Effector memory CD8-positive, alpha-beta T cell (primary cell): ENCODE results near the gene IFRD1.

Source experiments
- ATAC-seq: fragments of 150-1000 bp; cut with Tn5 transposase; replicated peaks from 2 replicates; pipeline ENCODE4 v1.10.0; 2021; ENCODE audit warnings: mild to moderate bottlenecking, moderate library complexity
- DNase-seq, 3 experiments: peaks; one replicate each; pipeline ENCODE4 v3.0.0; 2021
- H3K27ac Mint-ChIP-seq, 2 donors: one replicate each; pipeline ENCODE4 v1.8.0; 2022; ENCODE audit warnings: mild to moderate bottlenecking in 2 of 2, mixed read lengths in 2 of 2, moderate library complexity in 2 of 2
- H3K27me3 Mint-ChIP-seq, 2 donors: one replicate each; pipeline ENCODE4 v1.8.0; 2022; ENCODE audit warnings: mixed read lengths in 2 of 2
- H3K36me3 Mint-ChIP-seq: one replicate; pipeline ENCODE4 v1.8.0; 2022; ENCODE audit warnings: mild to moderate bottlenecking, moderate library complexity, mixed read lengths; ENCODE audit not compliant: insufficient read depth
- H3K4me1 Mint-ChIP-seq, 2 donors: one replicate each; pipeline ENCODE4 v1.8.0; 2022; ENCODE audit warnings: low read depth in 2 of 2, mixed read lengths in 2 of 2
- H3K4me3 Mint-ChIP-seq, 2 donors: one replicate each; pipeline ENCODE4 v1.8.0; 2022; ENCODE audit warnings: mild to moderate bottlenecking in 2 of 2, mixed read lengths in 2 of 2, moderate library complexity in 2 of 2
- H3K9me3 Mint-ChIP-seq, 2 donors: one replicate each; pipeline ENCODE4 v1.8.0; 2022; ENCODE audit warnings: mixed read lengths in 2 of 2

Gene IFRD1

GRCh38 chr7:112423987-112424386 lies 26.3 kb upstream of the IFRD1 start:
- peaks cover 8 to 10% of the 10 kb centered on the region in 2 donors for H3K4me1 Mint-ChIP-seq
- H3K27ac Mint-ChIP-seq: no peak overlapping the region
- H3K9me3 Mint-ChIP-seq: no peaks in the 10 kb centered on the region
- H3K4me3 Mint-ChIP-seq: no peak overlapping the region
- ATAC-seq (no peak), DNase-seq (no peak)
- H3K36me3 Mint-ChIP-seq: no peaks in the 10 kb centered on the region
- no peaks in the 10 kb centered on the region for H3K27me3 Mint-ChIP-seq

GRCh38 chr7:112427984-112428383 lies 22.3 kb upstream of the IFRD1 start:
- DNase-seq (no peak), ATAC-seq (no peak)
- Mint-ChIP-seq H3K27me3 (peaks cover 0 to 7% of the 10 kb centered on the region in 2 donors), H3K4me3 (no peak overlapping the region), H3K9me3 (no peaks in the 10 kb centered on the region), H3K4me1 (no peaks in the 10 kb centered on the region), H3K36me3 (no peaks in the 10 kb centered on the region), H3K27ac (no peak overlapping the region)

DNA sequence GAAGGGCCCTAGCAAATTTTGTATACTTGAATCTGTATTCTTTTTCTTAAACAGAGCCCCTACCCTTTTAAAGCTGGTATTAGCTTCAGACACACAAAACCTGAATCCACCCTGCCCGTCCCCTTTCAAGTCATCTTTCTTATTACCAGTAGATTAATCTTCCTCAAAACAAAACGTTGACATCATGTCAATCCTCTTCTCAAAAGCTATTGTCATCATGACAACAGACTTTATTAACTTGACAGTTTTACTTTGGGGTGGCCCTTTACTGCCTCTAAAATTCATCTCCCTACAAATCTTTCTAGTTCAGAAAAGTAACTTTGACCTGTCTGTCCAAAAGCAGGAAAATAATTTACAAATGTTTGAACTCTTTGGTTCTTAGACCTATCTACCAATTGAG lies 21.5 kb upstream of the IFRD1 start:
- ATAC-seq (no peak), DNase-seq (no peak)
- no peaks in the 10 kb centered on the region for H3K36me3 Mint-ChIP-seq
- H3K4me3 Mint-ChIP-seq: no peak overlapping the region
- no peaks in the 10 kb centered on the region for H3K4me1 Mint-ChIP-seq
- H3K9me3 Mint-ChIP-seq: no peaks in the 10 kb centered on the region
- H3K27me3 Mint-ChIP-seq: peaks cover 0 to 7% of the 10 kb centered on the region in 2 donors
- H3K27ac Mint-ChIP-seq: peak overlapping the region in 1 of 2 donors; percentile 22

DNA sequence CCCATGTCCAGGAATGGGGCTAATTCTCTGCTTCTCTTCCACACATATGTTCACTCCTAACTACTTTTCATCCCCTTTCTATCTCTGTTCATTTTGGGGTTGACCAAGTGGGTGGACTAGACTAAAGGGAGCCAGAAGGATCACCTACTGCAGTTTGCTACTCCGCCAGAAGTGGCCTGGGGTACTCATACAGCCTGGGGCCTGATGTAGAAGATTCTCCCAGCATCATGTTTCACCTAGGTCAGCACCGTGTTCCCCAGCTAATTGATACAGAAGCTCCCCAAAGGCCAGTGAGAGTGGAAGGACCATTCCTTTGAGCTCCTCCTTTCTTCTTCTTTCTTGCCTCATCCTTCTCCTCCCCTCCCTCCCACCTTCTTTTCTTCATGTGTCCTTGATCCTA lies 19.6 kb upstream of the IFRD1 start:
- peaks cover 0 to 7% of the 10 kb centered on the region in 2 donors for H3K27me3 Mint-ChIP-seq

GRCh38 chr7:112431803-112432202 lies 18.5 kb upstream of the IFRD1 start:
- no peaks in the 10 kb centered on the region for H3K4me1 Mint-ChIP-seq
- DNase-seq (no peak), ATAC-seq (no peak)
- H3K27me3 Mint-ChIP-seq: peaks cover 0 to 7% of the 10 kb centered on the region in 2 donors
- no peak overlapping the region for H3K4me3 Mint-ChIP-seq
- no peak overlapping the region for H3K27ac Mint-ChIP-seq
- no peaks in the 10 kb centered on the region for H3K36me3 Mint-ChIP-seq
- no peaks in the 10 kb centered on the region for H3K9me3 Mint-ChIP-seq

More for the DNA sequence above, 19.6 kb upstream of the IFRD1 start:
- Mint-ChIP-seq H3K27ac (no peak overlapping the region), H3K4me3 (no peak overlapping the region), H3K36me3 (no peaks in the 10 kb centered on the region), H3K9me3 (no peaks in the 10 kb centered on the region), H3K4me1 (no peaks in the 10 kb centered on the region)
- ATAC-seq (no peak), DNase-seq (no peak)

GRCh38 chr7:112433289-112433688 lies 17.0 kb upstream of the IFRD1 start:
- H3K9me3 Mint-ChIP-seq: no peaks in the 10 kb centered on the region
- ATAC-seq: no peak

GRCh38 chr7:112437072-112437471 lies 13.2 kb upstream of the IFRD1 start:
- no peaks in the 10 kb centered on the region for H3K4me1 Mint-ChIP-seq

More at GRCh38 chr7:112433289-112433688, 17.0 kb upstream of the IFRD1 start:
- Mint-ChIP-seq H3K27me3 (peaks cover 0 to 7% of the 10 kb centered on the region in 2 donors), H3K4me3 (no peak overlapping the region), H3K4me1 (no peaks in the 10 kb centered on the region), H3K27ac (no peak overlapping the region), H3K36me3 (no peaks in the 10 kb centered on the region)
- no peak for DNase-seq

DNA sequence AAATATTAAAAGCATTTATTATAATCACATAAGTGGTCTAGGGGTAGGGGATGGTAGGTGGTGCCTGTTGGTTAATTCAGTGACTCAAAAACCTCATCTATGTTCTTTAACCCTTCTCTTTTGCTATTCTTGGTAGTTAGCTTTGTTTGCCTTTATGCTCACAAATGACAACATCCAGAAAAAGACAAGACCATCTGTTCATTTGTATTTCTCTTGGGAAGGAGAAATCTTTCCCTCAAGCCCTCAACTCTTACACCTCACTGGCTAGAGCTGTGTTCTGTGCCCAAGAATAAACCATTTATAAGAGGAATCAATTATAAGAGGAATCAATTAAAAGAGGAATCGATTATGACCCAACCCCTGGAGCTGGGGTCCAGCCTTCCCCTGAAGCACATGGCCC lies 10.8 kb upstream of the IFRD1 start:
- Mint-ChIP-seq H3K4me3 (no peak overlapping the region), H3K9me3 (no peaks in the 10 kb centered on the region), H3K4me1 (no peaks in the 10 kb centered on the region), H3K27ac (no peak overlapping the region), H3K27me3 (peaks cover 0 to 11% of the 10 kb centered on the region in 2 donors), H3K36me3 (no peaks in the 10 kb centered on the region)
- ATAC-seq (no peak), DNase-seq (no peak)

More at GRCh38 chr7:112437072-112437471, 13.2 kb upstream of the IFRD1 start:
- ATAC-seq (no peak), DNase-seq (no peak)
- H3K27me3 Mint-ChIP-seq: peaks cover 0 to 11% of the 10 kb centered on the region in 2 donors
- H3K9me3 Mint-ChIP-seq: no peaks in the 10 kb centered on the region
- H3K4me3 Mint-ChIP-seq: no peak overlapping the region
- H3K27ac Mint-ChIP-seq: no peak overlapping the region
- no peaks in the 10 kb centered on the region for H3K36me3 Mint-ChIP-seq

GRCh38 chr7:112442210-112442609 lies 8.1 kb upstream of the IFRD1 start:
- no peak for ATAC-seq
- Mint-ChIP-seq H3K4me3 (no peak overlapping the region), H3K9me3 (no peaks in the 10 kb centered on the region), H3K36me3 (no peaks in the 10 kb centered on the region), H3K27me3 (peaks cover 0 to 11% of the 10 kb centered on the region in 2 donors), H3K27ac (no peak overlapping the region), H3K4me1 (no peaks in the 10 kb centered on the region)
- DNase-seq: no peak

- DNase-seq (no peak), ATAC-seq (no peak)
- H3K4me3 Mint-ChIP-seq: no peak overlapping the region
- no peak overlapping the region for H3K27ac Mint-ChIP-seq
- H3K27me3 Mint-ChIP-seq: no peaks in the 10 kb centered on the region
- H3K9me3 Mint-ChIP-seq: no peaks in the 10 kb centered on the region
- peaks cover 1 to 4% of the 10 kb centered on the region in 2 donors for H3K4me1 Mint-ChIP-seq
- H3K36me3 Mint-ChIP-seq: no peaks in the 10 kb centered on the region
These were observed 5.8 kb upstream of the IFRD1 start for GRCh38 chr7:112444505-112444904.

DNA sequence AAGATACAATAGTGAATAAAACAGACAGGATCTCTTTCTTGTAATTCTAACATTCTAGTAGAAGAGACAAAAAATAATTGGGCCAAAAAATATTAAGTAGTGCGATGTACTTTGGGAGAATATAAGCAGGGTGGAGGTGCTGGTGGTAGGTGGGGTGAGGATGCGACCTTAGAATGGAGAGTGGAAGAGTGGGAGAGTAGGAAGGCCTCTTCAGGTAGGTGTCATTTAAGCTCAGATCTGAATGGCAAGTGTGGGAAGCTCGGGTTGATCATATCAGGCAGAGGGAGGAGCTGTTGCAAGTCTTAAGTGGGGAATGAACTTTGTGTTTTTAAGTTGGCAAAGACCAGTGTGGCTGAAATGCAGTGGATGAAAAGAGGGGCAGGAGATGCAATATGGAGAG lies 3.8 kb upstream of the IFRD1 start:
- Mint-ChIP-seq H3K36me3 (peaks cover 13% of the 10 kb centered on the region), H3K27me3 (no peaks in the 10 kb centered on the region), H3K4me3 (no peak overlapping the region), H3K27ac (no peak overlapping the region), H3K4me1 (peaks cover 5 to 10% of the 10 kb centered on the region in 2 donors), H3K9me3 (no peaks in the 10 kb centered on the region)
- DNase-seq (no peak), ATAC-seq (no peak)

DNA sequence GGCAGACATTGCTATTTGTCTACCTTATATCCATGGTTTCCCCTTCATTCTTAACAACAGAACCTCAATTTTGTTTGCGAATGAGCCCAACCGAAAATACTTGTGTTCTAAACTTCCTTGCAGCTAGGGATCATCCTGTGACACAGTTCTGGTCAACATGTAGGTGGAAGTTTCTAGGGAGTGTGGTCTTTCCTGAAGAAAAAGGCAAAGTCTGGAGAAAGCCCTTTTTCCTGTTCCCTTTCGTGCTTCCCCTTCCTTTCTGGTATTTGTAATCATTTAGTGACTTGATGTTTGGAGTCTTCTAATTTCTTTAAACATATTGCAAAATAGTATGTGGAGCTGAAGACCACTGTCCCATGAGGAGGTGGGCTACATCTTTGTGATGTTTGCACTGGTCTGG lies 2.9 kb upstream of the IFRD1 start:
- no peak for ATAC-seq
- H3K27me3 Mint-ChIP-seq: no peaks in the 10 kb centered on the region
- H3K27ac Mint-ChIP-seq: no peak overlapping the region
- no peak for DNase-seq
- H3K4me1 Mint-ChIP-seq: peaks cover 12 to 18% of the 10 kb centered on the region in 2 donors
- H3K36me3 Mint-ChIP-seq: peaks cover 19% of the 10 kb centered on the region
- H3K9me3 Mint-ChIP-seq: no peaks in the 10 kb centered on the region
- no peak overlapping the region for H3K4me3 Mint-ChIP-seq

- Mint-ChIP-seq H3K4me3 (peak overlapping the region in 1 of 2 donors; percentile 96), H3K27me3 (no peaks in the 10 kb centered on the region), H3K4me1 (peaks cover 19 to 21% of the 10 kb centered on the region in 2 donors), H3K36me3 (peaks cover 20% of the 10 kb centered on the region), H3K27ac (no peak overlapping the region), H3K9me3 (no peaks in the 10 kb centered on the region)
- DNase-seq: no peak
- no peak for ATAC-seq
These were observed 1.9 kb upstream of the IFRD1 start for GRCh38 chr7:112448381-112448780.

DNA sequence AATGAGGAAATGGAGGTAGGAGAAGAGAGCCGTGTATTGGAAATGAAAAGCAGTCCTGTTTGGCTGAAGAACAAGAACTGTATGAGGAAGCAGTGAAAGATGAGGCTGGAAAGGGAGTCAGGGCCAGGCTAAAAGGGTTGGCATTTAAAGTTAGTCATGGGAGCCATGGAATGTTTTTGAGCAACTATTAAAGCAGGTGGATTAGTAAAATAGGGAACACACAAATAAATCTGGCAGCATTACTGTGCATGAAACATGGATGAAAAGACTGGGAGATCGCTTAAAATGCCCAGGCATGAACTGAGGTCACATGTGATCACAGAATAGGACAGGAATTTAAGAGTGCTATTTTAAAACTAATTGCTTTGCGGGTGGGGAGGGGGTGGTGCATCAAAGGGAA lies 1.4 kb upstream of the IFRD1 start:
- DNase-seq (no peak), ATAC-seq (no peak)
- no peak overlapping the region for H3K27ac Mint-ChIP-seq
- peak overlapping the region; percentile 96 to 97 for H3K4me3 Mint-ChIP-seq
- H3K27me3 Mint-ChIP-seq: no peaks in the 10 kb centered on the region
- peaks cover 20 to 21% of the 10 kb centered on the region in 2 donors for H3K4me1 Mint-ChIP-seq
- H3K9me3 Mint-ChIP-seq: no peaks in the 10 kb centered on the region
- peaks cover 22% of the 10 kb centered on the region for H3K36me3 Mint-ChIP-seq

- no peaks in the 10 kb centered on the region for H3K27me3 Mint-ChIP-seq
- H3K36me3 Mint-ChIP-seq: peaks cover 22% of the 10 kb centered on the region
- no peaks in the 10 kb centered on the region for H3K9me3 Mint-ChIP-seq
- peak overlapping the region; percentile 98 to 100 for H3K27ac Mint-ChIP-seq
- peaks cover 20 to 21% of the 10 kb centered on the region in 2 donors for H3K4me1 Mint-ChIP-seq
- H3K4me3 Mint-ChIP-seq: peak overlapping the region; percentile 96 to 97
- DNase-seq (no peak), ATAC-seq (no peak)
These were observed 907 bp upstream of the IFRD1 start for GRCh38 chr7:112449353-112449752.
